Stimulated activated CD4-positive, alpha-beta T cell treated with anti-CD3 and anti-CD28 coated beads, Interleukin-1b, Interleukin-23, amount 100 ng/mL, for 1 hour (primary cell): ENCODE measurements around the gene CAPN12.

Source experiments
- DNase-seq, 2 donors: peaks; one replicate each; pipeline ENCODE4 v3.0.0-alpha.2; 2020; ENCODE audit warnings: low read depth in 2 of 2

The CAPN12 gene

DNA sequence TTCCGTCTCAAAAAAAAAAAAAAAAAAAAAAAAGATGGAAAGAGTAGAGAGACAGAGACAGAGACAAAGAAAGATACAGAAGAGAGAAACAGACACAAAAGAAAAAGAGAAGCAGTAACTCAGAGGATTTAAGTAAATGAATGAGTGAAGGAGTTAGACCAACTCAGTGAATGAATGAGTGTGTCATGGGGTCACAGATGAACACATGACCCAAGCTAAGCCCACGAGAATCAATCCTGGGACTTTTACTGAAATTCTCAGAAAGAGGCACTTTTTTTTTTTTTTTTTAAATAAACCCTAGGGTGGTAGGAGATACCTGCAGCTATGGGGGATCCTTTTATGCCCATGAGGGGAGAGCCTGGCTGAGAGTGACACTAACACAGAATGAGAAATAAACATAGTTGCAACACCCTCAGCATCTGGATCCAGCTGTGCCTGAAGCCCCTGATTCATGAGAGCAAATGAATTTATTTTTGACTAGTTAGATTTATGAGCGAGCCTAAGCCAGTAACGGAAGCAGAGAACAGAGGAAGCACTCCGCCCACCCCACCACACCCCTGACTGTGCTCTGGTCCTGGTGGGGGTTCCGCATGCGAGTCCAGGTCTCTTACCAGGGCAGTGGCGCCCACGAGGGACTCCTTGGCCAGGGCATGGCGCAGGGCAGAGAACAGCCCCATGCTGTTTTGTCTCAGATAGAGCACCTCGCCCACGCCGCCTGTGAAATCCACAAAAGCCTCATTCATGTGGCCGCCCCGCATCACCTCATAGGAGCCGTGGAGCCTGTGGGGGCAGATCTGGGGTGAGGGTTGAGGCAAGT lies 4.6 kb downstream of the CAPN12 start:
- DNase-seq = no peak

DNA sequence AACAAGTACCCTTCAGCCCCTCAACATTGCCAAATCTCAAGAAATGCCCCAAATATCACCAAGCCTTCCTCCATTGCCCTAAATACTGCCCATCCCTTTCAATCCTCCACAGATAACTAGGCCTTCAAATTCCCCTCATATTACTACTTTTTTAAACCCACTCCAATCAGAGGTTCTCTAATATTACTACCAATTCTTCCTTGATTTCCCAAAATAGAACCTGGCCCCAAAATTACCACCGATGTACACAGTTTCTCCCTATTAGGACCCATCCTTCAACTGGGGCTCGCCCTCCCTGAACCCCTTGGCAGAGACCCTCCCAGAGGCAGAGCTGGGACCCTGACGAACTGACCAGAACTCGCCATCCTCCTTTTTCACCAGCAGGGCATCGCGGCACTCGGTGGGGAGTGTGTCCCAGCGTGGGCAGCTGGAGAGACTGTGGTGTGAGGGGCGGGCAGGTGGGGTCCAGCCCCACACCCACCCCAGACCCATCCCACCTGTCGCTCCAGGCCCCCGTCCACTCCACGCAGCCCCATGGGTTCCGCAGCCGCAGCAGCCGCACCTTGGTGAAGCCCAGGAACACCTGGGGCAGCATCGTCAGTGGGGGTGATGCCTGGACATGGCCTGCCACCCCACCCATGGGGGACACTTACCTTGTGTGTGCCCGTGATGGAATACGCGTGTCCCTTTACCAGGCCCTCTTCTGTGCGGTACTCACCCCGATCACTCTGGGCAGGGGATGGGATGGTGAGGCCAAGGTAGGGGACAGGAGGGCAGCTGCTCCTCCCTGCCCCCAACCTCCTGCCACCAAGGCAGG lies 6.1 kb downstream of the CAPN12 start:
- DNase-seq = no peak

DNA sequence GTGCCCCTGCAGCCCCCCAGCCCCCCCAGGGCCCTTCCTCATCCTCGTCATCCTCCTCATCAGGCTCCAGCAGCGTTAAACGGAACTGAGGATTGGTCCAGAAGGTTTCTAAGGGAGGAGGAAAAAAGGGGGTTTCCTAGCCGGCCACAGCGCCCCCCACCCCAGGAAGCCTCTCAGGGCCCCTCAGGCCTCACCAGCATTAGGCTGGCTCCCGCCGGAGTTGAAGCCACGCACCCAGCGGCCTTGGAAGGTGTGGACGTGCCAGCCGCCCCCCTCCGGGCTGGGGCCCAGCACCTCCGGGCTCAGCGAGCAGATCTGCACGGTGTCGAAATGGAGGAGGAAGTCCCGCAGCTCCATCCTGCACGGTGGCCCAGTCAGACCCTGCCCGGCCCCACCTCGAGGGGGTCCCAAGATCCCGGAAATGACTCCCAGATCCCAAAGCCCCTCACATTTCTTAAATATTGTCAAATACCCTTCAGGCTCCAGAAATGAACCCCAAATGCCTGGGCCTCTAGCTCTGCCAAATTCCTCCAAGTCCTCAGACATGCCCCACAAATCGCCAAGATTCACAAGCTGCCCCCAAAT lies 6.9 kb downstream of the CAPN12 start:
- no peak for DNase-seq

DNA sequence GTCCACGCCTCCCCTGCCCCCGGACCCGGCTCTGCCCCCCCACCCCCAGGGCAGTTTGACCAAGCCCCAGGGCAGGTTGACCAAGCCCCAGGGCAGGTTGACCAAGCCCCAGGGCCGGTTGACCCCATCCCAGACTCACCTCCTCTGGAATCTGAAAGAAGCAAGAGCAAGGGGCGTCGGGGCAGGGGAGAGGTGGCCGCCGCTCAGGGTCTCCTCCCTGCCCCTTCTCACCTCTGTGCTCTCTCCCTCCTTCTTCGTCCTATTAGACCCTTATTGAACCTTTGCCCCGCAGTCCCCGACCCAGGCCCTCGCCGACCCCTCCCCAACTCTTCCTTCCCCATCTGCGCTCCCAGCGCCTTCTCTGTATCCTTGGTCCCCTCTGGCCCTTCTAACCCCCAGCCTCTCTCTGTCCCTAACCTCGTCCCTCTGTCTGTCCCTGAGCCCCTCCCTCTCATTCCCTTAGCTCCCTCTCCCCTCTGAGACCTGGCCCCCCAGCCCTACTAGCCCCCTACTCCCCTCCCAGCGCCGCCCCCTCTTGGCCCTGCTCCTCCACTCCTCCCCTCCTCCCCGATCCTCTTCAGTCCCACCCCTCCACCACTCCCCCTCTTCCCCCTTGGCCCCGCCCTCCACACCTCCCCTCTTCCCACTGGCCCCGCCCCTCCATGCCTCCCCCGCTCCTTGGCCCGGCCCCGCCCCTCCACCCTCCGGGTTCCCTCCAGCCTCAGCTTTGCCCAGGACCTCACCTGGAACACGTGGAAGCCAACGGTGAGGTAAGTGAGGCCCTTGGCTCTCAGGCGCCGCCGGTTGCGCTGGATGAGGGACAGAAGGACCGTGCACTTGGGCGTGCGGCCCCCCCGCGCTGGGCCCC lies 7.6 kb downstream of the CAPN12 start:
- DNase-seq = peak; percentile 34 to 52

DNA sequence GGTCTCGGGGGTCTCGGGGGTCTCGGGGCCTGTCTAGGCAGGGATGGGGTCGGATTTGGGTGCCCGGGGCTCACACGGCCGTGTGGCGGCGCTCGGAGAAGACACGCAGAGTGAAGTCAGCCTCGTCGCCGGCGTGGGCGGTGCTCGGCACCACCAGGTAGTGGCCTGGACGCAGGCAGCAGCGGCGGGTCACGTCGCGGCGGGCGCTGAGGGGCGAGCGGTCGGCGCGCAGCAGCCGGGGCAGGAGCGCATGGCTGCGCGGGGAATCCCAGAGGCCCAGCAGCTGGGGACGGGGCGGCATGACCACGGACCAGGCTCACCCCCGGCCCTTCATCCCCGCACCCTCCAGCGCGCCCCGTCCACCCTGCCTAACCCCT lies 8.2 kb downstream of the CAPN12 start:
- no peak for DNase-seq

DNA sequence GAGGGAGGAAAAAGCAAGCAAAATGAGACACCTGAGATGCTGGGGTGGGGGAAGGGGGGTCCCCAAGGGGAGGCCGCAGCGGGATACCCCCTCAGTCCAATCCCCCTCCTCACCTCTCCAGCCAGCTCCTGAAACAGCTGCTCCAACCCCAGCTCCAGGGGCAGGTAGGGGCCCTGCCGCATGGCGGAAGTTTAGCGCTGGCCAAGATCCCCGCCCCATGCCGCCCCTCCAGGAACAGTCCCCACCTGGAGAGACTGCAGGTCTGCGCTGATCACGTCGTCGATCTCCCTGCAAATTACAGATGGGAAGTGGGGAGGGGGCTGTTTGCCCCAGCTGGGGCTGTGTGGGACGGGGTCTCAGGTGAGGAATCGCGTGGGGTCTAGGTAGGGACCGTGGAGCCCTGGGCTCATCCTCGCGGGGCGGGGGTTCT lies 9.0 kb downstream of the CAPN12 start:
- no peak for DNase-seq

DNA sequence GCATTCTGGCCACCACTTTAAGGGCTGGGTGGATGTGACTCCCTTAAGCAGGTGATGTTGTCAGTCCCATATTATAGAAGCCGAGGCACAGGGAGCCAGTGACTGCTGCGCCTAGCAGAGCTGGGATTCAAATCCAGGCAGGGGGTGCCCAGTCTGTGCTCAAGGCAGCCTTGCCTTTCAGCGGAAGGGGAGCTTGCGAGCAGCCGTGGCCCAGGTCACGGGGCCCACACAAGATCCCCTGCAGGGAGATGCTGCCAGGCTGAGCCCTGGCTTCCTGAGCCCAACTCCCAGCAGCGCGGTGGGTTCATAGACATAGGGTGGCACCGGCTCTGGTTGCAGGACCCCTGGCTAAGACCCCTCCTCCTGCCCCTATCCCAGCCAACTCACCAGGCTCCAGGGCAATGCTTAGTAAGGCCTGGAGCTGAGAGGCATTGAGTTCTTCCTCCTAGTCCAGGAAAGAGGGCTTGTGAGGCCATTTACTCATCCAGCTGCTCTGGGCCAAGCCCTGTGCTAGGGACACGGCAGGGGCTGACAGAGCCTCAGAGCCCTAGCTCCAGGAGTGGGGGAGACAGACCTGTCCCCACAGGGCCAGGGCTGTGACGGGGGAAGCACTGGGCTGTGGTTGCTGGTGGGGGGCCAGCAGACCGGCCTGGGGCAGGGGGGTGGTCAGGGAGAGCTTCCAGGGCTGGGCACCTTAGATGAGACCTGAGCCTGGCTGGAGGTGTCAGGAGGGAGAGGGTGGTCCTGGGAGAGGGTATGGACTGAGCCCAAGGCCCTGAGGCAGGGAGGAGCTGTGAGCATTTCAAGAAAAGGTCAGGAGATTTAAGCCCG lies 9.6 kb downstream of the CAPN12 start:
- DNase-seq = no peak

DNA sequence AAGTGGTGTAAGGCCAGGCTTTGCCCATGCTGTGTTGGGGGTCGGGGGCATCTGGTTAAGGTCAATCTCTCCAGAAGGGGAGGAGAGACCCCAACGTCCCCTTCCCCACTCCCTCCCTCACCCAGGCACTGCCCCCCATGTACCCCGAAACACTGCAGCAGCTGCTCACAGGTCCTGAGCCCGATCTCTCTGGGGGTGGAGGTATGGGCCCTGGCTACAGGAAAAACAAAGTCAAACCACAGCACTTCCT lies 10.2 kb downstream of the CAPN12 start:
- no peak for DNase-seq

DNA sequence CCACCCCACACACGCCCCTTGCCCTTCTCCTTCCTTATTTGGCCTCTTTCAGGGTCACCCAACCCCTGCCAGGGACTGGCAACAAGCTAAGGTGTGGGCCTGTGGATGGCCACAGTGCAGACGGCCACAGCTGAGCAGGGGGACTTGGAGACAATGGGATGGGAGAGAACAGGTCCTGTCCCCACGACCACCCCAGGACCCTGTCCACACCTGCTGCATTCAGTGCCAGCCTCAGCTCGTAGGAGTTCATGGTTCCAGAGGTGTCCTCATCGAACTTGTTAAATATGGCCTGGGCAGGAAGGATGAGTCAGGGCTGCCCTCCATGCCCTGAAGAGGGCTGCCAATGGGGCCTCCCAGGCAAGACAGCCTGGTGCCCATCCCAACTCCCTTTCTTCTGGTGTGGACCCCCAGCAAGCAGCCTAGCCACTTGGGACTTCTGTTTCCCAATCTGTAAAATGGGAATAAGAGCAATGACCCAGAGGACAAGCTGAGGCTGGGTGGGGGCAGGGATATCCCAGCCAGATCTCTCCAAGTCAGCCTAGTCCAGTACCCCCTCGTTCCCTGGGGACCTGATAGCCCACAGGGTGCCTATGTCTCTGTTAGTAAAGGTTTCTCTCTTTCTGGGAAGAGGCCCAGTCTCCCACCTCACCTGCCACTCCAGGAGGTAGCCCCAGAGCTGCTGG lies 10.6 kb downstream of the CAPN12 start:
- no peak for DNase-seq

DNA sequence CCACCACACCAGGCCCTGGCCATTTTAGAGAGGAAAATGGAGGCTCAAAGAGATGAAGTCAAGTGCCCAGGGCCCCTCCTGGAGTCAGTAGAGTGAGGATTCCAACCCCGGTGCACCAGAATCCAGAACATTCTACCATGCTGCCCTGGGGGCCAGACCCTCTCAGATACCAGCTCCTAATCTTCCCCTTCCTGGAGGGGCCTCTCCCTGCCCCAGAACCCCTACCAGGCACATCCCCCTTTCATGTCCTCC lies 11.1 kb downstream of the CAPN12 start:
- no peak for DNase-seq

DNA sequence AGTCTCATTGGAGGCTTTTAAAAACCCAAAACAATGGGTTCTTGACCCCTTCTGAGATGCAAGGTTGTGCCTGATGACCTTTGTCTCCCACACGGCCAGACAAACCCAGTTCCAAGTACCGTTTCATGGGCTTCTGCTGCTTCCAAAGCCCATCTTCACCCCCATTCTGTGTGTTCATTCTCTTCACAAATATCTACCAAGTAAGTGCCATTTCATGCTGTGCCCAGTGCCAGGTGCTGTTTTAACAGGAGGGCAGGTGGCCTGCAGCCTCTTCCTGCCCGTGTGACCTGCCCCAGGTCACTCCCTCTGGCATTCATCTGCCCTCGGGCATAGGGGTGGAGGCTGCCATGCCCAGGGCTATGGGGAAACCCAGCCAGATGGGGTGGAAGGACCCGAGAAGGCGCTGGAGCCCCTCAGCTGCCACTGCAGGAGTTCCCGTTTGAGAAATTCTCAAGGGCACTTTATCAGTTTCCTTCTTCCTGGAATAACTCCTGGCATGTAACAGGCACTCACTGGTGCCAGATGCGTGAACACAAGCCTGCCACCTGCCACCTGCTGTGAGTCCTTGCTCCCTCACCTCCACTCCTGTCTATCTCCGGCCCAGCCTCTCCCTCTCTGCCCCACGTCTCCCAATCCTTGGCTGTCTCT lies 12.5 kb downstream of the CAPN12 start:
- DNase-seq = no peak

DNA sequence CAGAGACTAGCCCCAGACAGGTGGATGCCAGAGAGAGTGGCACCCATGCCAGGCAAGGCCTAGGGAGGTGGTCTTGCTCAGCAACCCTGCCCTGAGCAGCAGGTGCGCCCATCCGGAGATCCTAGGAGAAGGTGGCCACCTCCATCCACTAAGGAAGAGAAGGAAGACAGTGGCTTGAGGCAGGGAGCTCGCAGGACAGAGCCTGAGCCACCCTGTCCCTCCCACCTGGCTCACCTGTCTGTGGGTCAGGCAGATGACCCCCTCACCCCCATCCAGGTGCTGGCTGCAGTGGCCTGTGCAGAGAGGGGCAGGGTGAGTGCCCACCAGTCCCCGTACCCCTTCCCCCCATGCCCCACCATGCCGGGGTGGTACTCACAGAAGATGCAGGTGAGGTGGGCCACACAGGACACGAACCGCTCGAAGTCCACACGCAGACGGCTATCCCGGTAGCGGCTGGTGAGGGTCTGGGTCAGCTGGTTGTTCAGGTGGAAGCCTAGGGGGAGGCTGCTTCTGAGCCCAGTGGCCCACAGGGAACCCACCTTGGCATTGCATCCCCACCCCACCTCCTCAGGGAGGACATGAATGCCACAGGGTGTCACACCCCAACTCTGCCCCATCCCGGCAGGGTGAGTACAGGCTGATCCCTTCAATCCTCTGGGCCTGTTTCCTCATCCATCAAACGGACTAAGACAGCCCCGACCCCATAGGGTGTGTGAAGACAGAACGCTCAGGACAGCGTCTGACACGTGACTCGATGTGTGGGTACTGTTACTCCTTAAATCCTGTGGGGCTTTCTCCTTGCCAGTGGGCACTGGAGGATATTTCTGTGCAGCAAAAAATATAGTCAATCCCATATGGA lies 13.3 kb downstream of the CAPN12 start:
- DNase-seq = no peak

DNA sequence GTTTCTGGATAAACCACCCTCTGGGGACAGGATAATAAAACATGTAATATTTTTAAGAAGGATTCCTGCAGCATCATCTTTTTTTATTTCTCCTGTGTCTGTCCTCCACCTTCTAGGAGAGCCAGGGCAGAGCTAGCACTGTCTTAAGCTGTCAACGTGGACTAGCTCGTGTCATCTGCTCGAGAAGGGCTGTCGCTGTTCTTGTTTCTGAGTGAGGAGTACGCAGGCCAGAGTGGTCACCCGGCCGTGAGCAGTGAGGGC lies 13.9 kb downstream of the CAPN12 start:
- DNase-seq = no peak

DNA sequence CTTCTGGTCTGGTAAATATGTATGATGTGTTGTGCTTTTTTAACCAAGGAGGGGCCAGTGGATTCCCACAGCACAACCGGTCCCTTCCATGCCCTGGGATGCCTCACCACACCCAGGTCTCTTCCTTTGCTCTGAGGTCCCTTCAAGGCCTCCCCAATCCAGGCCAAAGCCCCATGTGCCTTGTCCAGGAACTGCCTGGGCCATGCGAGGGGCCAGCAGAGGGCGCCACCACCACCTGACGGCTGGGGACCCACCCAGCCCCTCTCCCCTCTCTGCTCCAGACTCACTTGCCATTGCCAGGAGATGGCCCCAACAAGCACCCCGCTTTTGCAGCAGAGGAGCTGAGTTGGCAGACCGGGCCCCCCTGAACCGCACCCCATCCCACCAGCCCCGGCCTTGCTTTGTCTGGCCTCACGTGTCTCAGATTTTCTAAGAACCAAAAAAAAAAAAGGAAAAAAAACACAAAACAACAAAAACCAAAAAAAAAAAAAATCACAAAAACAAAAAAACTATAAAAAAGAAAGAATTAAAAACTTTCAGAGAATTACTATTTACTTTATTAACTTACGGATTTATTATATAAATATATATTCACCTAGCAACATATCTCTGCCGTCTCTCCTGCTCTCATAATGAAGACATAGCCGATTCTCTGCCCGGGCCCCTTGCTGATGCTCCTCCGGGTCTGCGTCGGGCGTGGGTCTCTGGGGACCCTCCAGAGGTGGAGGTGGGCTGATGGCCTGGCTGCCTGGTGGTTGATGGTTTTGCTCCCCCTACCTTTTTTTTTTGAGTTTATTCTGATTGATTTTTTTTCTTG lies 14.4 kb downstream of the CAPN12 start:
- peak; percentile 55 to 77 for DNase-seq

DNA sequence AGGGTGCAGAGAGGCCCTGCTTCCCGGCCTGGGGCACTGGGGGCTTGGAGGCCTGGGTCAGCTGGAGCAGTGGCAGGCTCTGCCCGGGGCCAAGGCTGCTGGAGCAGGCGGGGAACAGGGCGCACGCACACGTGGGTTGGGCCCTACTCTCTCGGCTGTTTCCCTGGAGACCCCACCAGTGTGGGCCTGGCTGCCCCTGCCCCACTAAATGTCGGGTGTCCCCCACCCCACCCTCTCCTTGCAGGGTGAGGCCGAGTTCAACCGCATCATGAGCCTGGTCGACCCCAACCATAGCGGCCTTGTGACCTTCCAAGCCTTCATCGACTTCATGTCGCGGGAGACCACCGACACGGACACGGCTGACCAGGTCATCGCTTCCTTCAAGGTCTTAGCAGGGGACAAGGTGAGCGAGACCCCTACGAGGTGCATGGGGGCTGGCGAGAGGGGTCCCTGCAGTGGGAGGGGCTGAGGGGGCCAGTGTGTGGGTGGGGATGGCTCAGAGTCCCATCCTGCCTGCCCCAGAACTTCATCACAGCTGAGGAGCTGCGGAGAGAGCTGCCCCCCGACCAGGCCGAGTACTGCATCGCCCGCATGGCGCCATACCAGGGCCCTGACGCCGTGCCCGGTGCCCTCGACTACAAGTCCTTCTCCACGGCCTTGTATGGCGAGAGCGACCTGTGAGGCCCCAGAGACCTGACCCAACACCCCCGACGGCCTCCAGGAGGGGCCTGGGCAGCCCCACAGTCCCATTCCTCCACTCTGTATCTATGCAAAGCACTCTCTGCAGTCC lies 15.3 kb downstream of the CAPN12 start:
- DNase-seq = no peak

DNA sequence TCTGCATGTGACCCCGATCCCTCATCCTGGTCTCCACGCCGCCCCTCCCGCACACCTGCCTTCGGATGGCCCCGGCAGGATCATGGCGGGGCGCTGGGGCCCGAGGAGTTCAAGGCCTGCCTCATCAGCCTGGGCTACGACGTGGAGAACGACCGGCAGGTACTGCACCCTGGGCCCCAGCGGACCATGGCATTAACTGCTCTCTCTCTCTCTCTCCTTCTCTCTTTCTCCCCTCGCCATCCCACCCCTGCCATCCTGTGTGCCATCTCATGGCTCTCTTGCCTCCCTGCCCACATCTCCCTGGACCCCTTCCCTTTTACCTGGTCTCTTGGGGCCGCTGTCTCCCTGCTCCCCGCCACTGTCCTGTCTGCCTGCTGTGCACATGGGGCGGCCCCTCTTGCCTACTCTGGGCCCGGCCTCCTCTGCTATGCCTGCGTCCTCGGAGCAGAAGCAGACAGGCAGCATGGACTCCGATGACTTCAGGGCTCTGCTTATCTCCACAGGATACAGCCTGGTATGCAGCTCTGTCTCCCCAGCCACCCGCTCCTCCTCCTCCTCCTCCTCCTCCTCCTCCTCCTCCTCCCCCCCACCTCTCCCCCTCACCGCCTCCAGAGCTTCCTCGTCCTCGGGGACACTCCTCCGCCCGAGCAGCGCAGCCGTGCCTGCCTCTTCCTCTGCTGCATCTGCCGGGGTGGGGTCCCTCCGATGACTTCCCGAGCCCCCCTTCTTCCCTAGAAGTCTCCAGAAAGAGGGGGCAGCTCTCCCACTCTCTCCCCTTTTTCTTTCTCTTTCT lies 16.2 kb downstream of the CAPN12 start:
- no peak for DNase-seq

DNA sequence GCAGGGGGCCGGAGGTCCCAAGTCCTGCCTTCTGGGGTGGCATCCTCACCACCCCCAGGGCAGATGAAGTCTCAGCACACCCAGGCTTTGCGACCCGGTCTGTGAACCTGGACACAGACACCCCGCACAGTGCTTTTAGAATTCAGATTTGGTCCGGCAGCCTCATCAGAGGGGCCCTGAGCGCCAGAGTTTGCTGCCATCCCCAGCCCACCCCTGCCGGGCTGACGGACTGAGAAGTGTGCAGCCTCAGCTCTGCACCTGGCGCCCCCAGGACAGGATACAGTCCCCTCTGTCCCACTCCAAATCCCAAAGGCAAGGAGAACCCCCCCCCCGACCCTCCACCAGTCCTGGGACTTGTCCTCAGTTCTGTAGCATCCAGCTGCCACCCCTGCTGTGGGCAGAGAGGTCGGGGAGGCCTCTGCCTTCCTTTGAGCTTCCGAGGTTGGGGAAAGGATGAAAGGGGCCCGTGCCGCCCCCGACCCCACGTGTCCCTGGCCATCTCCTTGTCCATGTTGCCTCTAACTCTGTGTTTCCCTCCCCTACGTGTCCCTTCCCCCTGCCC lies 16.9 kb downstream of the CAPN12 start:
- DNase-seq = no peak
